ENCODE measurements around the gene SELPLG.
"Not testable (repeated sequence)": the region's sequence is repeated elsewhere in the genome, so short reads cannot be mapped to it uniquely, and the experiment has no call there.

SELPLG gene

GRCh38 chr12:108629151-108629550, 4.5 kb downstream of the SELPLG start:
- peaks cover 6% of the 10 kb centered on the region for H3K4me1 ChIP-seq (ENCODE audit: control insufficient read depth, insufficient read depth, low read length)

GRCh38 chr12:108627134-108627920, 6.4 kb downstream of the SELPLG start:
- H3K4me1 ChIP-seq (ENCODE audit: control insufficient read depth, insufficient read depth, low read length): peaks cover 3% of the 10 kb centered on the region
- no peak overlapping the region for H3K27ac ChIP-seq (ENCODE audit: low read length)

More at GRCh38 chr12:108629151-108629550, 4.5 kb downstream of the SELPLG start:
- Histone ChIP-seq H3K9me3 (ENCODE audit: control insufficient read depth, insufficient read depth, low read length) (no peaks in the 10 kb centered on the region), H3K36me3 (ENCODE audit: control insufficient read depth, insufficient read depth, low read length) (no peaks in the 10 kb centered on the region), H3K27ac (ENCODE audit: low read length) (no peak overlapping the region), H3K27me3 (ENCODE audit: control insufficient read depth, insufficient read depth, low read length) (no peaks in the 10 kb centered on the region), H3K4me3 (ENCODE audit: low read length) (no peak overlapping the region)
- no peak for DNase-seq (ENCODE audit: low read depth, low spot score)
- WGBS (ENCODE audit: insufficient coverage, insufficient read length): no CpG with 5 or more reads among the region's 5 CpGs

GRCh38 chr12:108625228-108625627, 8.5 kb downstream of the SELPLG start:
- H3K4me1 ChIP-seq (ENCODE audit: control insufficient read depth, insufficient read depth, low read length): peaks cover 3% of the 10 kb centered on the region
- no CpG with 5 or more reads among the region's 3 CpGs for WGBS (ENCODE audit: insufficient coverage, insufficient read length)
- H3K4me3 ChIP-seq (ENCODE audit: low read length): no peak overlapping the region
- H3K9me3 ChIP-seq (ENCODE audit: control insufficient read depth, insufficient read depth, low read length): no peaks in the 10 kb centered on the region
- H3K27me3 ChIP-seq (ENCODE audit: control insufficient read depth, insufficient read depth, low read length): no peaks in the 10 kb centered on the region
- no peaks in the 10 kb centered on the region for H3K36me3 ChIP-seq (ENCODE audit: control insufficient read depth, insufficient read depth, low read length)
- DNase-seq (ENCODE audit: low read depth, low spot score): no peak
- H3K27ac ChIP-seq (ENCODE audit: low read length): no peak overlapping the region

More at GRCh38 chr12:108627134-108627920, 6.4 kb downstream of the SELPLG start:
- Histone ChIP-seq H3K4me3 (ENCODE audit: low read length) (no peak overlapping the region), H3K27me3 (ENCODE audit: control insufficient read depth, insufficient read depth, low read length) (no peaks in the 10 kb centered on the region), H3K9me3 (ENCODE audit: control insufficient read depth, insufficient read depth, low read length) (no peaks in the 10 kb centered on the region), H3K36me3 (ENCODE audit: control insufficient read depth, insufficient read depth, low read length) (no peaks in the 10 kb centered on the region)
- no peak for DNase-seq (ENCODE audit: low read depth, low spot score)
- 100% methylated on average over 1 of the region's 8 CpGs for WGBS (ENCODE audit: insufficient coverage, insufficient read length)

- H3K27me3 ChIP-seq (ENCODE audit: control insufficient read depth, insufficient read depth, low read length): no peaks in the 10 kb centered on the region
- DNase-seq (ENCODE audit: low read depth, low spot score): no peak
- H3K27ac ChIP-seq (ENCODE audit: low read length): no peak overlapping the region
- H3K4me1 ChIP-seq (ENCODE audit: control insufficient read depth, insufficient read depth, low read length): peaks cover 3% of the 10 kb centered on the region
- no CpG with 5 or more reads among the region's 8 CpGs for WGBS (ENCODE audit: insufficient coverage, insufficient read length)
- H3K9me3 ChIP-seq (ENCODE audit: control insufficient read depth, insufficient read depth, low read length): no peaks in the 10 kb centered on the region
- no peaks in the 10 kb centered on the region for H3K36me3 ChIP-seq (ENCODE audit: control insufficient read depth, insufficient read depth, low read length)
- no peak overlapping the region for H3K4me3 ChIP-seq (ENCODE audit: low read length)
Measured at GRCh38 chr12:108623577-108623976, 10.1 kb downstream of the SELPLG start.

GRCh38 chr12:108622921-108623514, 10.7 kb downstream of the SELPLG start:
- WGBS (ENCODE audit: insufficient coverage, insufficient read length): no CpG with 5 or more reads among the region's 14 CpGs
- no peak for DNase-seq (ENCODE audit: low read depth, low spot score)
- Histone ChIP-seq H3K4me1 (ENCODE audit: control insufficient read depth, insufficient read depth, low read length) (peaks cover 3% of the 10 kb centered on the region), H3K27me3 (ENCODE audit: control insufficient read depth, insufficient read depth, low read length) (no peaks in the 10 kb centered on the region), H3K36me3 (ENCODE audit: control insufficient read depth, insufficient read depth, low read length) (no peaks in the 10 kb centered on the region), H3K4me3 (ENCODE audit: low read length) (no peak overlapping the region), H3K27ac (ENCODE audit: low read length) (no peak overlapping the region), H3K9me3 (ENCODE audit: control insufficient read depth, insufficient read depth, low read length) (no peaks in the 10 kb centered on the region)

- WGBS (ENCODE audit: insufficient coverage, insufficient read length): no CpG with 5 or more reads among the region's 4 CpGs
- Histone ChIP-seq H3K27ac (ENCODE audit: low read length) (no peak overlapping the region), H3K27me3 (ENCODE audit: control insufficient read depth, insufficient read depth, low read length) (no peaks in the 10 kb centered on the region), H3K36me3 (ENCODE audit: control insufficient read depth, insufficient read depth, low read length) (no peaks in the 10 kb centered on the region), H3K9me3 (ENCODE audit: control insufficient read depth, insufficient read depth, low read length) (no peaks in the 10 kb centered on the region), H3K4me1 (ENCODE audit: control insufficient read depth, insufficient read depth, low read length) (peaks cover 3% of the 10 kb centered on the region), H3K4me3 (ENCODE audit: low read length) (no peak overlapping the region)
- no peak for DNase-seq (ENCODE audit: low read depth, low spot score)
Measured at GRCh38 chr12:108622421-108622820, 11.3 kb downstream of the SELPLG start.

- no CpG with 5 or more reads among the region's 3 CpGs for WGBS (ENCODE audit: insufficient coverage, insufficient read length)
- Histone ChIP-seq H3K27me3 (ENCODE audit: control insufficient read depth, insufficient read depth, low read length) (no peaks in the 10 kb centered on the region), H3K9me3 (ENCODE audit: control insufficient read depth, insufficient read depth, low read length) (no peaks in the 10 kb centered on the region)
Measured at GRCh38 chr12:108621161-108621560, 12.5 kb downstream of the SELPLG start.

GRCh38 chr12:108620236-108620879, 13.3 kb downstream of the SELPLG start:
- Histone ChIP-seq H3K27ac (ENCODE audit: low read length) (no peak overlapping the region), H3K4me3 (ENCODE audit: low read length) (no peak overlapping the region), H3K36me3 (ENCODE audit: control insufficient read depth, insufficient read depth, low read length) (no peaks in the 10 kb centered on the region), H3K4me1 (ENCODE audit: control insufficient read depth, insufficient read depth, low read length) (peaks cover 5% of the 10 kb centered on the region), H3K27me3 (ENCODE audit: control insufficient read depth, insufficient read depth, low read length) (no peaks in the 10 kb centered on the region), H3K9me3 (ENCODE audit: control insufficient read depth, insufficient read depth, low read length) (no peaks in the 10 kb centered on the region)
- DNase-seq (ENCODE audit: low read depth, low spot score): no peak
- WGBS (ENCODE audit: insufficient coverage, insufficient read length): no CpG with 5 or more reads among the region's 10 CpGs

More at GRCh38 chr12:108621161-108621560, 12.5 kb downstream of the SELPLG start:
- H3K4me3 ChIP-seq (ENCODE audit: low read length): no peak overlapping the region
- no peak overlapping the region for H3K27ac ChIP-seq (ENCODE audit: low read length)
- no peaks in the 10 kb centered on the region for H3K36me3 ChIP-seq (ENCODE audit: control insufficient read depth, insufficient read depth, low read length)
- peaks cover 5% of the 10 kb centered on the region for H3K4me1 ChIP-seq (ENCODE audit: control insufficient read depth, insufficient read depth, low read length)
- DNase-seq (ENCODE audit: low read depth, low spot score): no peak

GRCh38 chr12:108619369-108620160, 14.1 kb downstream of the SELPLG start:
- Histone ChIP-seq H3K27me3 (ENCODE audit: control insufficient read depth, insufficient read depth, low read length) (no peaks in the 10 kb centered on the region), H3K36me3 (ENCODE audit: control insufficient read depth, insufficient read depth, low read length) (no peaks in the 10 kb centered on the region), H3K27ac (ENCODE audit: low read length) (no peak overlapping the region), H3K9me3 (ENCODE audit: control insufficient read depth, insufficient read depth, low read length) (no peaks in the 10 kb centered on the region), H3K4me3 (ENCODE audit: low read length) (no peak overlapping the region), H3K4me1 (ENCODE audit: control insufficient read depth, insufficient read depth, low read length) (peaks cover 2% of the 10 kb centered on the region)
- no peak for DNase-seq (ENCODE audit: low read depth, low spot score)
- WGBS (ENCODE audit: insufficient coverage, insufficient read length): no CpG with 5 or more reads among the region's 14 CpGs

GRCh38 chr12:108618953-108619274, 14.8 kb downstream of the SELPLG start:
- not testable (repeated sequence) for H3K9me3 ChIP-seq (ENCODE audit: control insufficient read depth, insufficient read depth, low read length)
- no CpG with 5 or more reads among the region's 4 CpGs for WGBS (ENCODE audit: insufficient coverage, insufficient read length)

More at GRCh38 chr12:108618953-108619274, 14.8 kb downstream of the SELPLG start:
- not testable (repeated sequence) for H3K27ac ChIP-seq (ENCODE audit: low read length); H3K4me1 ChIP-seq (ENCODE audit: control insufficient read depth, insufficient read depth, low read length); H3K36me3 ChIP-seq (ENCODE audit: control insufficient read depth, insufficient read depth, low read length); DNase-seq (ENCODE audit: low read depth, low spot score); H3K4me3 ChIP-seq (ENCODE audit: low read length); H3K27me3 ChIP-seq (ENCODE audit: control insufficient read depth, insufficient read depth, low read length)
